Effector CD4-positive, alpha-beta T cell (primary cell): Measurements from ENCODE around the gene STAU1.
"Not testable (repeated sequence)": the region's sequence is repeated elsewhere in the genome, so short reads cannot be mapped to it uniquely, and the experiment has no call there.

Experiments
- DNase-seq: peaks from one replicate; pipeline ENCODE4 v3.0.0-alpha.2; 2020

Gene STAU1

DNA sequence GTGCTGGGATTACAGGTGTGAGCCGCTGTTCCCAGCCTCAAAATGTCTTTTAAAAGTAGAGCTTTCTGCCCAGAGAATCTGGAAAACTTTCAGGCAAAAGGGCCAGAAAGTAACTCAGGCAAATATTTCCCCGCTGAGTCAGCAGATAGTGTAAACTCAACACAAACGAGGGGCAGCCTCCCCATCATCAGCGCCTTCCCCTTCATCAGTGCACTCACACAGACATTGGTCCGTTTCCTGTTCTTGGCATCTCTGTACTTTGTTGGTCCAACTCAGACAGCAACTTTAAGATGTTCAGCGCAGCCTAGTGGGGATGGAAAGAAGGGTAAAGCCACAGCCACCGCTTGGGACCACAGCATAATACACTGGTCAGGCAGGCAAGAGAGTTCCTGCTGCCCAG lies 72.6 kb downstream of the STAU1 start:
- no peak for DNase-seq

DNA sequence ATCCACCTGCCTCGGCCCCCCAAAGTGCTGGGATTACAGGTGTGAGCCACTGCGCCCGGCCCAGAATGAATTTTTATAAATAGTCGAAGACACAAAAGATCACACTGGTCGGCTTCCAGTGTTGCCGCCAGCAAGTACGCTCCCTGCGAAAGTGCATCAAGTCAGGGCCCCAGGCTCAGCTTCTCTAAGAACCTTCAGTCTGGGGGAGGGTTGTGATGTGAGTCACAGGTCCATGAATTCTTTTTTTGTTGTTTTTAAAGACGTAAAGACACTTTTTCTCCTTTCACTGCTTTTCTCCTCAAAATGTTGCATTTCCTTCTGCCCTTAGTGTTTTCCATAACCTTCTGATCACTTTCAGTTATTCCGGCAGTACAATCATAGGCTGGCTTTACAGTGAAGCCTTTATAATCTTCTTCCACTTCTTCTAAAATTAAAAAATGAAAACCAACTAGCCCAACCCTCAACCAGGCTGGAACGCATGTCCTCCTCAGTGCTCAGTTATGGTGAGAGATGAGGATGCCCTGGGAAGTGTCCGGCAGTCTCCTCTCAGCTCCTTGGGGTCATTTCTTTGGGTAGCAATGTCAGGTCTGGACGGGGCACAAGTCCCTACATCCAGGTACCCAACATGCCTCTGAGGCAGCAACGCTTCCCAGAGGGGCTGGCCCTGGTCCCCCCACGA lies 75.4 kb downstream of the STAU1 start:
- DNase-seq = no peak

DNA sequence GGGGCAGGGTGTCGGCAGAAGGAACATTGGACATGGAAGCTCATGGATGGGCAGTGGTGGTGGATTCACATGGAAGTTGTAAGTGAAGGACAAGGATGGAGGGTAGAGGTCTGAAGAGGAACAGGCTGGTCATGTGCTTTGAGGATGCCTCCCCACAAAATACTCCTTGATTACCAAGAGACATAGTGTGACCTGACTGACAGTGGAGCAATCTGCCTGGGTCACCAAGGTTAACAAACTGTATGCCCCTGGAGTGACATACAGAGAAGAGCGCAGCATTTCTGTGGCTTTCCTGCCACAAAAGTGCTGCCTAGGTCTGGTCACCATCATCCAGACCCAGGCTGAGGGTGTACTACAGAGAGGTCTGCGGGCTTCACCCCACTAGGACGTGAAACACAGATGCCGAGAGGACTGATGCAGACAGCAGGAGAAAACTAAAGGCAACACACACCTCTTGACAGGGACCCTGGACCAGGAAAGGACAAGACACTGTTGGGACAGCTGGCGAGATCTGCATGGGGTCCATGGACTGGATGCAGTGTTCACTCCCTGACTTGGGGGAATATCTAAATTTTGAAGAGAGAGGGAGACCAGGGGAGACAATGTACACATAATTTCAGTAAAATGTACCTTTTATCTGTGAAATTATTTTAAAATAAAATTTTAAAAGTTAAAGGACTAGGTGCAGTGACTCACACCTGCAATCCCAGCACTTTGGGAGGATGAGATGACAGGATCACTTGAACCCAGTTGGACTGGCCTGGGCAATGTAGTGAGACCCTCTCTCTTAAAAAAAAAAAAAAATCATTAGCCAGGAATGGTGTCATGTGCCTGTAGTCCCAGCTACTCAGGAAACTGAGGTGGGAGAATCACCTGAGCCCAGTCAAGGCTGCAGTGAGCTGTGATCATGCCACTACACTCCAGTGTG lies 77.1 kb downstream of the STAU1 start:
- DNase-seq = no peak

DNA sequence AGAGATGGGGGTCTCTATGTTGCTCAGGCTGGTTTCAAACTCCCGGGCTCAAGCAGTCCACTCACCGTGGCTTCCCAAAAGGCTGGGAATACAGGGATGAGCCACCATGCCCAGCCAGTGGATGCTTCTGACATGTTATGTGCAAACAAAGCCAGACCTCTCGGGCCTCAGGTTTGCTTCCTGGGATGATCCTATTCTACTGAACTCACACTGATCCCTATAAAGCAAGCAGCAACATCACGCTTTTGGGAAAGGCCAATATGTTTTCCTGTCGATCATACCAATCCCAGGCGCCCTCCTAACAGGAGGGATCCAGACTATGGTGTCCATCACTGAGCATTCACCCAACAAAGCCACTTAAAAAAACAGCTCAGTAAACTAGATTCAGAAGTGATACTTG lies 81.8 kb downstream of the STAU1 start:
- no peak for DNase-seq

DNA sequence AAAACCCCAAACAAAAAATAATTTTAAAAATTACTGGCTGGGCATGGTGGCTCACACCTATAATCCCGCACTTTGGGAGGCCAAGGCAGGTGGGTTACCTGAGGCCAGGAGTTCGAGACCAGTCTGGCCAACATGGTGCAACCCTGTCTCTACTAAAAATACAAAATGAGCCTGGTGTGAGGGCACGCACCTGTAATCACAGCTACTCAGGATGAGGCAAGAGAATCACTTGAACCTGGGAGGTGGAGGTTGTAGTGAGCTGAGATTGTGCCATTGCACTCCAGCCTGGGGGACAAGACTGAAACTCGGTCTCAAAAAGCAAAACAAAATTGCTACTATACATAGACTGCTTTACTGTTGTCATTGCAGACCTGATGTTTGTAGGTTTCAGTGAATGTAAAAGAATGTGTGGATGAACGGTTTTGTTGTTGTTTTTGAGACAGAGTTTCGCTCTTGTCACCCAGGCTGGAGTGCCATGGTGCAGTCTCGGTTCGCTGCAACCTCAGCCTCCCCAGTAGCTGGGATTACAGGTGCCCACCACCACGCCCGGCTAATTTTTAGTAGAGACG lies 83.1 kb downstream of the STAU1 start:
- not testable (repeated sequence) for DNase-seq

DNA sequence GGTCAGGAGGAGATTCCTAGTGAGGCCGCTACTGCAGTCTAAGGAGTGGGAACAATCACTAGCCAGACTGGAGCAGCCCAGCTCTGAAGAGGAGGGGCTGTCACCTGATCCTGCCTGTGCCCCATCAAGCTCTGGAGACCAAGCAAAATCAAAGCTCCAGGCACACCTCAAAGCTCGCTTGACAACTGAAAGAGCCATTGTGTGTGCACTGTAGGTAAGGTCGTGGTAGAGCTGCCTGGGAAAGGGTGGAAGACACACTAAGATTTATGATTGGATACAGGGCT lies 83.8 kb downstream of the STAU1 start:
- no peak for DNase-seq

DNA sequence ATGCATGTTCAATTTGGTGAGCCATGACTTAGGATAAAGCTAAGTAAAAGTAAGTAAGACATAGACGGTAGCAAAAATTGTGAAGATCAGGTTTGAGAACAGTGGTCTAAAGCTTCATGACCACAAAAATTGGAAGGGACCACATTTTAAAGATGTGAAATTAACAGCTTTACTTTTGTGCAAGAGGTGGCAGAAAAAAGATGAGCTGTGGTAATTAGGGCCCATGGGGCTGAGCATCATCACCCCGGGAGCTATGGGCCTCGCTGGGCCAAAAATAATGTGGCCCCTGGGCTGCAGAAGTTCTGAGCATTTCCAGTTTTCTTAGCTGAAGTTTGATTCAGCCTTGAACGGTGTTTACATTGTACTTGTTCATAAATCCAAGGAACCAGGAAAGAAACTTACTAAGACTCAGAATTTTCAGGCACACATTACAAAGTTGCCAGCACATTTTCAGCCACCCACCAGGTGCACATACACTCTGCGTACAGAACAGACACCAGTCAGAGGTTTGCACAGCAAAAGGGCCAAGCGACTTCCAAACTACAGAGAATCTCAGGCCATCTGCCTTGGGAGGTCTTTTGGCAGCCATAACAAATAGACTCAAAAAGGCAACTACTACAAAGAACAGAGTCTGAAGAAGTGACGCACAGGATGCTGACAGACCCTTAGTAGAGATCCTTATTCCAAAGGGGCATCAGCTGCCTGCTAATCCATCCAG lies 84.3 kb downstream of the STAU1 start:
- no peak for DNase-seq

DNA sequence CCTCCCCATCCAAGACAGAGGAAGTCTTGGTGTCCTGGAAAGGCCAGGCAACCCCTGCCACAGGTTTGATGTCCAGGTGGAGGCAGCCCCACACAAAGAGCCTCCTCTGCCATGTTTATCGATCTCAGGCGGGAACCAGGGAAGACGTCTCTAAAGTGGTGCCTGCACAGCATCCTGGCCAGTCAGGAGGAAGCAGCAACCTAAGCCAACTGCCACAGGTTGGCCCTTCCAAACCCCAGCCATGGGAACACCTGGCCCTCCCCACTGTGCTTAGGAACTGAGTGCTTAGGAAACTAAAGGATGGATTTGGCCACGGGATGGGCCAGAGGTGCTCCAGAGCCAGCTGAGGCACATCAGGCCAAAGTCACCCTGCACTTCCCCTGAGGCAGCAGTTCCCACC lies 85.1 kb downstream of the STAU1 start:
- no peak for DNase-seq

DNA sequence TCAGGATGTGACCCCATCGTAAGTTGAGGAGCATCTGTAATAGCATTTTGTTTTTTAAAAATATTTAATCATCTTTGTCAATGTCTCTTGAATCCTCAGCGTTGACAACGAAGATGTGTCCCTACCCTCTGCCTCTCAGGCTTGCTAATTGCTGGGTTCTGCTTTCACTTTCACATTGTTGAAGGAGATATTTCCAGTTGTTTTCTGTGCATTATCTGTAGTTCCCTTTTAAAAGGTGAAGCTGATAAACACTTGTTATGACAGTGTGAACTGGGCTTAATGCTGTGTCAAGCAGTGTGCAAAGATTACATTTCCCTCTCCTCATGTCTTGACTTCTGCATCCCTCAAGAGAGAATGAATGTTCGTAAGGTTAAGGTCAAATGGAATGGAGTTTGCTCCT lies 87.2 kb downstream of the STAU1 start:
- no peak for DNase-seq

DNA sequence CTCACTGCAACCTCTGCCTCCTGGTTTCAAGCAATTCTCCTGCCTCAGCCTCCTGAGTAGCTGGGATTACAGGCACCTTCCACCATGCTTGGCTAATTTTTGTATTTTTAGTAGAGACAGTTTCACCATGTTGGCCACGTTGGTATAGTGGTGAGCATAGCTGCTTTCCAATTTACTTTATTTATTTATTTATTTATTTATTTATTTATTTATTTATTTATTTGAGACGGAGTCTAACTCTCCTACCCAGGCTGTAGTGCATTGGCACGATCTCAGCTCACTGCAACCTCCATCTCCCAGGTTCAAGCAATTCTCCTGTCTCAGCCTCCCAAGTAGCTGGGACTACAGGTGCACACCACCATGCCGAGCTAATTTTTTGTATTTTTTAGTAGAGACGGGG lies 87.8 kb downstream of the STAU1 start:
- DNase-seq = not testable (repeated sequence)

DNA sequence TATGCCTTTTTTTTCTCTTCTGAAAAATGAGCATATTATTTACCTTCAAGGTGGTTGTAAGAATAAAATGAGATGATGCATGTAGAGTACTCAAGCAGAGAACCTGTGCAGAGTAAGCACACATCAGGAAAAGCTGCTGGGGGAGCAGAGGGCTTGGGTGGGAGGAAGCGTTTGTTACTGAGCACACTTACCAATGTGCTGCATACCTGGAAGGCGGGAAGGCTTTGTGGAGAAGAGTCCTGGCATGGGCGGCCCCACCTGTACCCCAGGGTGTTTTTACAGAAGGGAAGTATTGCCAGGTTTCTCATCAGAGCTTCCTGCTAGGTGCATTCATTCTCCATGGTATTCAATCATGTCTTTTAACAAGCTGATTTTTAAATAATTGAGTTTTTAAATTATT lies 89.1 kb downstream of the STAU1 start:
- no peak for DNase-seq

DNA sequence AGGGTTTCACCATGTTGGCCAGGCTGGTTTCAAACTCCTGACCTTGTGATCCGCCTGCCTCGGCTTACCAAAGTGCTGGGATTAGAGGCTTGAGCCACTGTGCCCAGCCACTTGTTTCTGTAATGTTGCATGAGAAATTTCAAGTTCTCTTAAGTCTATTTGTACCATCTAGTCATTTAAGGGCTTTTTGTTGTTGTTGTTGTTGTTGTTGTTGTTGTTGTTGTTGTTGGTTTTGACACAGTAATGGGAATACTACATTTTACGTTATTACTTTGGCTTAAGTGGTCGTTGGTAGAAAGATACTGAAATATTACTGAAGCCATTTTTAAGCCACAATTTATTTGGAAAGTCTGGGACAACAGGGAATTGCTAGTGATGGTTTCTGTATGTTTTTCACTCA lies 90.0 kb downstream of the STAU1 start:
- no peak for DNase-seq

DNA sequence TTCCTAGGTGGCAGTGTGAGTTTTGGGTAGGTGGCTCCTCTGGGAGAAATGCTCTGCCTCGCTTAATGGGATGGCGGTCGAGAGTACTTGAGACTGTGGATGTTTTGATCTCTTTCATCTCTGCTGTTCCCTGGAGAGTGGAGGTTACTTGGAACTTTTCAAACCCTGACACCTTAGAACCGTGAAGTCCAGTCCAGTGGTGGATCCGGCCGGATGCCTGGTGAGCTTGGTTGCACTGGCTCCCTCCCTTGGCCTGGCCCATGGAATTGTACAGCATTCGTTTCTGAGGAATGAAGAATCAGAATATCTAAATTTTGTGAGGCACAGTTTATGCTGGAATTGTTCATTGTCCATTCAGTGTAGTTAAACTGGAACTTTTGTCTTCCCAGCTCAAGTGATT lies 91.0 kb downstream of the STAU1 start:
- DNase-seq = no peak

DNA sequence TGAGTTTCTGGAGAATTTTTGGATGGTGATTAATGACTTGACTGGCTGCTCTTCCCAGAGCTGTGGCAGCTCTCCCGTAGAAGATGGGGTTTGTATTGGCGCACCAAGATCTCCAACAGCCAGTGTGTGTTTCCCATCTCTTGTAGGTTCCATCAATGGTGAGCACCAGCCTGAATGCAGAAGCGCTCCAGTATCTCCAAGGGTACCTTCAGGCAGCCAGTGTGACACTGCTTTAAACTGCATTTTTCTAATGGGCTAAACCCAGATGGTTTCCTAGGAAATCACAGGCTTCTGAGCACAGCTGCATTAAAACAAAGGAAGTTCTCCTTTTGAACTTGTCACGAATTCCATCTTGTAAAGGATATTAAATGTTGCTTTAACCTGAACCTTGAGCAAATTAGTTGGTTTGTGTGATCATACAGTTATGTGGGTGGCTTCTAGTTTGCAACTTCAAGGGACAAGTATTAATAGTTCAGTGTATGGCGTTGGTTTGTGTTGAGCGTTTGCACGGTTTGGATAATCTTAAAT lies 91.9 kb downstream of the STAU1 start:
- no peak for DNase-seq

DNA sequence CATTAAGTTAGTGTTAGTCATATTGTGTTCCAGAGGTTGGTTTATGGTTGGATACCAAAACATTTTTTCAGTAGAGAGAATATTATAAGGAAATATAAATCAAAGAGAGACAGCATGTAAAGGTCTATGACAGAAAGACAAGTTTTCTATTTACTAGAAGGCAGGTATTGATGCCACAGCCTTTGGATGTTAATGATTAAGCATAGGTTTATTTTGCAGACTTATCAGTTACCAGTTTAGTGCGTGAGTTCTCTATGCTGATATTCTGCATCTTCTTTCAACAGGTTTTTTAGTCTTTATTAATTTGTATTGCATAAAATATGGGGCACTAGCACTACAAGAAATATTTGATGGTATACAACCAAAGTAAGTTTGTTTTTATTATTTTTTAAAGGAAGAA lies 96.4 kb downstream of the STAU1 start:
- no peak for DNase-seq

DNA sequence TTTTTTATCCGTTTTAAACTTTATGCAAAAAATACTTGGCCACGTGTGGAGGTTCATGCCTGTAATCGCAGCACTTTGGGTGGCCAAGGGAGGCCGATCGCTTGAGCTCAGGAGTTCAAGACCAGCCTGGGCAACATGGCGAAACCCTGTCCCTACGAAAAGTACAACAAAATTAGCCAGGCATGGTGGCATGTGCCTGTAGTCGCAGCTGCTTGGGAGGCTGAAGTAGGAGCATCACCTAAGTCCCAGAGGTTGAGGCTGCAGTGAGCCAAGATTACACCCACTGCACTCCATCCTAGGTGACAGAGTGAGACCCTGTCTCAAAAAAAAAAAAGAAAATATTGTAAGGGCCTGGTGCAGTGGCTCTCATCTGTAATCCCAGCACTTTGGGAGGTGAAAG lies 97.0 kb downstream of the STAU1 start:
- no peak for DNase-seq

DNA sequence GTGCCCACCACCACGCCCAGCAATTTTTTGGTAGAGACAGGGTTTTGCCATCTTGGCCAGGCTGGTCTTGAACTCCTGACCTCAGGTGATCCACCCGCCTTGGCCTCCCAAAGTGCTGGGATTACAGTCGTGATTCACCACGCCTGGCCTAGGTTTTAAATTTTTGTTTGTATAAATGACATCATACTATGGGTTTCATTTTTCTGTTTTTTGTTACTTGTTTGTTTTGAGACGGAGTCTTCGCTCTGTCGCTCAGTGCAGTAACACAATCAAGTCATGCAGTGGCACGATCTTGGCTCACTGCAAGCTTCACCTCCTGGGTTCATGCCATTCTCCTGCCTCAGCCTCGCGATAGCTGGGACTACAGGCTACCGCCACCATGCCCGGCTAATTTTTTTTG lies 105.8 kb downstream of the STAU1 start:
- DNase-seq = not testable (repeated sequence)

DNA sequence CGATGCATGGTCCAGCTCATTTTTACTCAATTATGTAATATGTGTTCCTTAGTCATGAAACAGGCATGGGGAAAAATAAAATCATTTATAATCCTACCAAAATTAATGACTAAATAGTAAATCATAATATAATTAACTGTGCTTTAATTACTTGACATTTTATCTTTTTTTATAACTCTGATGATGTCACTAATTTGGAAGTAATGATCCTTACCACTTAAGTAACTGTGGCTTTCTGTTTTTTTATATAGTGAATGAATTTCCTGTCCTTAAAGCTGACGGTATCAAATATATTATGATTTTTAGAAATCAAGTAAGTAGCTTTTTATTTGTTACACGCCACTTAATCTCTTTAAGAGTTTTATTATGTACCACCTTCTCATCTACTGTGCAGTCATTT lies 109.8 kb downstream of the STAU1 start:
- no peak for DNase-seq

DNA sequence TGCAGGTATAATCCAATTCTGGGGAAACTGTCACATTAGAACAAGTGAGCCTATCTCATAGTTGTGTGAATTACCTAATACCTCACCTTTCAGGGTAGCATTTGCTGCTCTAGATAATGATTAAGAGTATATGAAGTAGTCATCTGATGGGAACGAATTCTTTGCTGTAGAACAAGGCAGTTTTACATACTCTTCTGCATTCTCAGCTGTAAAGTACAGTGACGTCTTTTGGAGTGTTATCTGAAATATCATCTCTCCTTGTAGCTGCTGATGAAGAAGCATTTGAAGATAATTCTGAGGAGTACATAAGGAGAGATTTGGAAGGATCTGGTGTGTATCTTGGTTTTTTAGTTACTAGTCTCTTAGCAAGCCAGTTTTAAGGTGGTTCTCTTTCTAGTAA lies 113.6 kb downstream of the STAU1 start:
- DNase-seq = no peak
